CD4-positive, alpha-beta T cell (primary cell): ENCODE data around the gene MOB1B. TPM values are rescaled to one million over a fixed set of nuclear protein-coding genes. Genes with fewer than 3 reads are reported as not detected.

ENCODE experiments used
- ATAC-seq: fragments of 200-7000 bp; cut with Tn5 transposase; one replicate; pipeline ENCODE4 v1.10.0; 2022; ENCODE audit warnings: mild to moderate bottlenecking; ENCODE audit not compliant: poor library complexity
- CTCF ChIA-PET: fragments of 350-600 bp; sonication (Branson Sonifier 250); formaldehyde crosslinking; loops from one replicate; lab custom pipeline; 2021; ENCODE audit warnings: antibody characterized with exemption, inconsistent platforms; lab: Charles Lee
- POLR2A ChIA-PET: fragments of 350-600 bp; sonication (Branson Sonifier 250); formaldehyde crosslinking; loops from one replicate; lab custom pipeline; 2021; ENCODE audit warnings: antibody characterized with exemption, inconsistent platforms; lab: Charles Lee
- DNase-seq, 14 experiments: peaks; one replicate each; pipeline ENCODE4 v3.0.0-alpha.2; 2013 to 2020; ENCODE audit warnings: mixed read lengths in 2 of 14
- H3K27ac ChIP-seq, 2 donors: one replicate each; pipeline versions ENCODE4 v1.5.1 to v1.7.0; 2013; ENCODE audit warnings: low read length in 2 of 2, low read depth in 1 of 2, mild to moderate bottlenecking in 1 of 2
- H3K27me3 ChIP-seq, 2 experiments: 1 replicate in 1 of 2; 2 replicates in 1 of 2; pipeline versions ENCODE4 v1.6.1 to v1.7.0; 2013; ENCODE audit warnings: low read length in 2 of 2, control low read depth in 1 of 2, mild to moderate bottlenecking in 1 of 2, moderate library complexity in 1 of 2; ENCODE audit not compliant: insufficient read depth in 2 of 2, control insufficient read depth in 1 of 2
- H3K36me3 ChIP-seq: one replicate; pipeline ENCODE4 v1.6.1; 2013; ENCODE audit warnings: low read length, control low read depth; ENCODE audit not compliant: insufficient read depth
- H3K4me1 ChIP-seq: one replicate; pipeline ENCODE4 v1.6.1; 2013; ENCODE audit warnings: low read length, control low read depth; ENCODE audit not compliant: insufficient read depth
- H3K4me3 ChIP-seq: one replicate; pipeline ENCODE4 v1.5.1; 2013; ENCODE audit warnings: mild to moderate bottlenecking, low read length, moderate library complexity
- H3K9me3 ChIP-seq, 2 experiments: 1 replicate in 1 of 2; 2 replicates in 1 of 2; pipeline versions ENCODE4 v1.6.1 to v1.7.0; 2013; ENCODE audit warnings: low read length in 2 of 2, mild to moderate bottlenecking in 2 of 2, control low read depth in 1 of 2, moderate library complexity in 1 of 2; ENCODE audit not compliant: control insufficient read depth in 1 of 2, insufficient read depth in 1 of 2
- H3K27ac Mint-ChIP-seq: one replicate; pipeline ENCODE4 v1.8.0; 2020; ENCODE audit warnings: mixed read lengths
- H3K27me3 Mint-ChIP-seq: one replicate; pipeline ENCODE4 v1.8.0; 2021; ENCODE audit warnings: mixed read lengths
- H3K36me3 Mint-ChIP-seq: one replicate; pipeline ENCODE4 v1.8.0; 2021; ENCODE audit warnings: low read depth, mixed read lengths
- H3K4me1 Mint-ChIP-seq: one replicate; pipeline ENCODE4 v1.8.0; 2021; ENCODE audit warnings: low read depth, mixed read lengths
- H3K4me3 Mint-ChIP-seq: one replicate; pipeline ENCODE4 v1.8.0; 2020; ENCODE audit warnings: mild to moderate bottlenecking, mixed read lengths
- H3K9me3 Mint-ChIP-seq: one replicate; pipeline ENCODE4 v1.8.0; 2020; ENCODE audit warnings: mixed read lengths
- intact Hi-C, 2 experiments: fragments of 100-400 bp; cut with DNase I in 1 of 2; cut with micrococcal nuclease in 1 of 2; formaldehyde crosslinking; loops; one replicate each; pipeline versions ENCODE4 v1.15.1 to v1.9.0; 2023 to 2025; cut with DNase I, micrococcal nuclease
- total RNA-seq, 174 experiments: library from RNA in 2 of 174; stranded (reverse) in 2 of 174; gene quantifications; one replicate each; pipeline ENCODE4 v1.2.3 and lab custom pipeline; 2021 to 2026
- TF ChIP-seq, protein P1 (sequence below): fragments of 200-600 bp; IDR thresholded peaks from one replicate; pipeline ENCODE4 v1.8.0; 2022; ENCODE audit warnings: antibody characterized with exemption, mild to moderate bottlenecking

Gene MOB1B
- total RNA-seq, 2 experiments from 2014 or later: 13.1 to 13.4 TPM

DNA sequence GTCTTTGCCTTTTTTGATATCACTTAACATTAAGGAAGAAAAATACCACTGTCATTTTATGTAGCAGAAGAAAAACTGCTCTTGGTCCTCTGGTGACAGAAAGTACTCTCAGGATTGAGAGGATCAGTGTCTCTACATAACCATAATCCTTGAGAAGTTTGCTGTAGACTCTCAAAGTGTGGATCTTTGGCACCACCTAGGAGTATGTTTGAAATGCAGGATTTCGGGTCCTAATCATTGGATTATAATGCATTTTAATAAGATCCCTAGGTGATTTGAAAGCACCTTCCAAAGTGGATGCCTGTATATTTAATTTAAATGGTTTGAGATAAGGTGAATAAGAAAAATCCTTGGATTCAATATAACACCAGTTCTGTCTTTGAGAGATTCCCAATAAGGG, 23.2 kb downstream of the MOB1B start:
- Mint-ChIP-seq H3K27ac (peak overlapping the region; percentile 62), H3K36me3 (no peaks in the 10 kb centered on the region), H3K27me3 (no peaks in the 10 kb centered on the region), H3K9me3 (no peaks in the 10 kb centered on the region), H3K4me1 (peaks cover 38% of the 10 kb centered on the region), H3K4me3 (no peak overlapping the region)
- DNase-seq (no peak), ATAC-seq (no peak)
- Histone ChIP-seq H3K4me3 (no peak overlapping the region), H3K9me3 (no peaks in the 10 kb centered on the region), H3K4me1 (peaks cover 15% of the 10 kb centered on the region), H3K27ac (no peak overlapping the region), H3K27me3 (no peaks in the 10 kb centered on the region), H3K36me3 (no peaks in the 10 kb centered on the region)
- intact Hi-C loops: no loop called here
- CTCF ChIA-PET: no interaction called here
- POLR2A ChIA-PET: interaction anchor here (0.6 kb wide), 1 partner anchor 68 kb away, joined by 3 read pairs; no protein-coding TSS in a partner anchor
- TF ChIP-seq, protein P1, sequence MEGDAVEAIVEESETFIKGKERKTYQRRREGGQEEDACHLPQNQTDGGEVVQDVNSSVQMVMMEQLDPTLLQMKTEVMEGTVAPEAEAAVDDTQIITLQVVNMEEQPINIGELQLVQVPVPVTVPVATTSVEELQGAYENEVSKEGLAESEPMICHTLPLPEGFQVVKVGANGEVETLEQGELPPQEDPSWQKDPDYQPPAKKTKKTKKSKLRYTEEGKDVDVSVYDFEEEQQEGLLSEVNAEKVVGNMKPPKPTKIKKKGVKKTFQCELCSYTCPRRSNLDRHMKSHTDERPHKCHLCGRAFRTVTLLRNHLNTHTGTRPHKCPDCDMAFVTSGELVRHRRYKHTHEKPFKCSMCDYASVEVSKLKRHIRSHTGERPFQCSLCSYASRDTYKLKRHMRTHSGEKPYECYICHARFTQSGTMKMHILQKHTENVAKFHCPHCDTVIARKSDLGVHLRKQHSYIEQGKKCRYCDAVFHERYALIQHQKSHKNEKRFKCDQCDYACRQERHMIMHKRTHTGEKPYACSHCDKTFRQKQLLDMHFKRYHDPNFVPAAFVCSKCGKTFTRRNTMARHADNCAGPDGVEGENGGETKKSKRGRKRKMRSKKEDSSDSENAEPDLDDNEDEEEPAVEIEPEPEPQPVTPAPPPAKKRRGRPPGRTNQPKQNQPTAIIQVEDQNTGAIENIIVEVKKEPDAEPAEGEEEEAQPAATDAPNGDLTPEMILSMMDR: no peak

GRCh38 chr4:70925899-70926635, 23.9 kb downstream of the MOB1B start:
- no peaks in the 10 kb centered on the region for H3K27me3 Mint-ChIP-seq
- Histone ChIP-seq H3K36me3 (no peaks in the 10 kb centered on the region), H3K4me1 (peaks cover 15% of the 10 kb centered on the region), H3K4me3 (no peak overlapping the region), H3K27me3 (no peaks in the 10 kb centered on the region), H3K9me3 (no peaks in the 10 kb centered on the region), H3K27ac (no peak overlapping the region)
- ATAC-seq: no peak
- intact Hi-C loops: no loop called here
- H3K36me3 Mint-ChIP-seq: no peaks in the 10 kb centered on the region
- DNase-seq: no peak
- H3K4me3 Mint-ChIP-seq: no peak overlapping the region
- H3K27ac Mint-ChIP-seq: peak overlapping the region; percentile 62
- H3K4me1 Mint-ChIP-seq: peaks cover 44% of the 10 kb centered on the region
- POLR2A ChIA-PET: interaction anchor here (0.6 to 0.9 kb wide), 2 partner anchors 67 to 241 kb away, joined by 3 read pairs; no protein-coding TSS in a partner anchor
- CTCF ChIA-PET: interaction anchor here (0.6 kb wide), 1 partner anchor 25 kb away, joined by 3 read pairs; no protein-coding TSS in a partner anchor
- TF ChIP-seq, protein P1: no peak
- no peaks in the 10 kb centered on the region for H3K9me3 Mint-ChIP-seq

DNA sequence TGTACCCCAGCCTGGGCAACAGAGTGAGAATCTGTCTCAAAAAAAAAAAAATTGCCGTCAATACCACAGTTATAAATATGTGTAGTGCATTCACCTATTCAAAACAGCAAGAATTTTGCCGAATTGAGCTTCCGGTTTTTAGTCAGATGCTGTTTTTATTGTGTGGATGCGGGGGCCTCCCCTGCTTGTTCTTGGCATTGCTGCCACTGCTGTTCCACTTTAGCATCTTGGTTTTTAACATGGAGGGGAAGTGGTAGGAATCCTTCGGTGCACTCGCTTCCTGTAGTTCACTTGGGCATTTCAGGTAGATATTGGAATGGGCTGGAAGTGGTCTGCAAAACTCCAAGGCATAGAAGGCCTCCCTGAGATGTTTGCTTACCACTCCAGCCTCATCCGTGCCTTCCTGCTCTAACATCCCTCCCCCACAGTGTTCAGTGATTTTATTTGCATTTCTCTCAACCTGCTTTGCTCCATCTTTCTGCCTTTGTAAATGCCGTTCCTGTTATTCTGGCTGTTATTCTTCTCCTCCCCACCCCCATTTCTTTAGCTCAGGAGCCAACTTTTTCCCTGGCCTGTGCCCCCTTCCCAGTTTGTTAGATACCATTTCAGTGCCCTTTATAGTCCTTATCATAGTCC, 25.5 kb downstream of the MOB1B start:
- H3K27ac ChIP-seq: no peak overlapping the region
- H3K36me3 ChIP-seq: no peaks in the 10 kb centered on the region
- peaks cover 49% of the 10 kb centered on the region for H3K4me1 Mint-ChIP-seq
- H3K27ac Mint-ChIP-seq: peak overlapping the region; percentile 62
- TF ChIP-seq, protein P1: no peak
- POLR2A ChIA-PET: interaction anchor here (0.8 to 1.4 kb wide), 4 partner anchors 25 to 193 kb away, joined by 3 to 5 read pairs (median 4); partner anchors contain the start of genes GRSF1 and MOB1B
- no peaks in the 10 kb centered on the region for H3K27me3 Mint-ChIP-seq
- H3K4me1 ChIP-seq: peaks cover 15% of the 10 kb centered on the region
- H3K9me3 Mint-ChIP-seq: no peaks in the 10 kb centered on the region
- no peaks in the 10 kb centered on the region for H3K36me3 Mint-ChIP-seq
- no peaks in the 10 kb centered on the region for H3K27me3 ChIP-seq
- ATAC-seq: peak; percentile 83
- intact Hi-C loops: no loop called here
- CTCF ChIA-PET: interaction anchor here (0.7 to 1.4 kb wide), 2 partner anchors 23 to 275 kb away, joined by 3 to 4 read pairs; no protein-coding TSS in a partner anchor
- no peaks in the 10 kb centered on the region for H3K9me3 ChIP-seq
- peak in 7 of 14 experiments; percentile 4 to 54 (median 32) for DNase-seq
- H3K4me3 Mint-ChIP-seq: peak overlapping the region; percentile 20
- no peak overlapping the region for H3K4me3 ChIP-seq
